ENCODE measurements around the gene SLC43A1. TPM values are rescaled to one million over a fixed set of nuclear protein-coding genes. Genes with fewer than 3 reads are reported as not detected.

The SLC43A1 gene
- 8.5 TPM for polyA plus RNA-seq (2012; ENCODE audit: missing spikeins)

- peak; percentile 62 for DNase-seq (ENCODE audit: insufficient read length)
- no peak for TF ChIP-seq POLR2A (IDR thresholded peaks at IDR 0.05; ENCODE audit: low read depth, low read length)
- TF ChIP-seq POLR2AphosphoS5 (IDR thresholded peaks at IDR 0.05; ENCODE audit: low read depth, low read length): no peak
- no peak for TF ChIP-seq TAF1 (IDR thresholded peaks at IDR 0.05; ENCODE audit: borderline replicate concordance, low read depth, low read length)
- FAIRE-seq: peak; percentile 89
Observed at GRCh38 chr11:57515332-57516060, at the start of gene SLC43A1. SLC43A1 (minus strand) TSS chr11:57515702; CDS start chr11:57514111, 1,591 bp downstream.

DNA sequence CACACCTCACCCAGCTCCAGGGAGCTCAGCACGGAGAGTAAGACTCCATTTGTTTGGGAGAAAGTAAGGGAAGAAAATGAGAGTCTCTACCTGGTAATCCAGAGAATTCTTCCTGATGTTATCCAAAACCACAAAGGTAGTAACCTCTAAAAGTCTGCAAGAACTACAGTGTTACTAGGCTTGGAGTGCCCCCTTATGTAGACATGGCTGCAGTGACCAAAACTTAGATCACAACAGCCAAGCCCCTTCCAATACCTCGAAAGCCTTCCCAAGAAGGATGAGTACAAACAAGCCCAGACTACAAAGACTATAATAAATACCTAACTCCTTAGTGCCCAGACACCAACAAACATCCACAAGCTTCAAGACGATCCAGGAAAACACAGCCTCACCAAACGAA lies 47.1 kb upstream of the SLC43A1 start:
- FAIRE-seq (no peak), DNase-seq (ENCODE audit: insufficient read length) (no peak)
- TF ChIP-seq TAF1 (IDR thresholded peaks at IDR 0.05; ENCODE audit: borderline replicate concordance, low read depth, low read length) (no peak), POLR2A (IDR thresholded peaks at IDR 0.05; ENCODE audit: low read depth, low read length) (no peak), POLR2AphosphoS5 (IDR thresholded peaks at IDR 0.05; ENCODE audit: low read depth, low read length) (no peak)

DNA sequence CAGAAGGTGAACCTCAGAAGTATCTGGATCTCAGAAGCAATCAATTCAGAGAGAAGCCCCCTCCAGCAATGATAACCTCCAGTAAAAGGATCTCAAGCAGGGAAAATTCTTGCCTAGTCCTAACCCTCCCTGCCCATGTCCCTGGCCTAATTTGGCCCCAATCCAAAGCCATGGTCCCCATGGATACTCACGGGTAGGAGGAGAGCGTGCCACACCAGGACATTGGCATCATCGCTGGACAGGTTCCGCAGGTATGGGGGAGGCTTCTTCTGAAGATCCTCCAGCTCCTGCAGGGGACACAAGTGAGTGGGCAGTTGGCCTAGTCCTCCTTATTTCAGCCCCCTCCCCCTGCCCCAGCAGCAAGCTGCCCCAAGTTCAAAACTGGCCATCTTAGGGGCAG lies 44.6 kb upstream of the SLC43A1 start:
- DNase-seq (ENCODE audit: insufficient read length): no peak
- no peak for FAIRE-seq
- TF ChIP-seq POLR2A (IDR thresholded peaks at IDR 0.05; ENCODE audit: low read depth, low read length) (no peak), POLR2AphosphoS5 (IDR thresholded peaks at IDR 0.05; ENCODE audit: low read depth, low read length) (no peak), TAF1 (IDR thresholded peaks at IDR 0.05; ENCODE audit: borderline replicate concordance, low read depth, low read length) (no peak)

- FAIRE-seq: no peak
- DNase-seq (ENCODE audit: insufficient read length): no peak
- TF ChIP-seq POLR2A (IDR thresholded peaks at IDR 0.05; ENCODE audit: low read depth, low read length) (no peak), TAF1 (IDR thresholded peaks at IDR 0.05; ENCODE audit: borderline replicate concordance, low read depth, low read length) (no peak), POLR2AphosphoS5 (IDR thresholded peaks at IDR 0.05; ENCODE audit: low read depth, low read length) (no peak)
Observed at GRCh38 chr11:57556041-57556440, 40.5 kb upstream of the SLC43A1 start.

- FAIRE-seq (no peak), DNase-seq (ENCODE audit: insufficient read length) (no peak)
- no peak for TF ChIP-seq POLR2A (IDR thresholded peaks at IDR 0.05; ENCODE audit: low read depth, low read length)
- no peak for TF ChIP-seq TAF1 (IDR thresholded peaks at IDR 0.05; ENCODE audit: borderline replicate concordance, low read depth, low read length)
Observed at GRCh38 chr11:57555393-57555792, 39.9 kb upstream of the SLC43A1 start.

DNA sequence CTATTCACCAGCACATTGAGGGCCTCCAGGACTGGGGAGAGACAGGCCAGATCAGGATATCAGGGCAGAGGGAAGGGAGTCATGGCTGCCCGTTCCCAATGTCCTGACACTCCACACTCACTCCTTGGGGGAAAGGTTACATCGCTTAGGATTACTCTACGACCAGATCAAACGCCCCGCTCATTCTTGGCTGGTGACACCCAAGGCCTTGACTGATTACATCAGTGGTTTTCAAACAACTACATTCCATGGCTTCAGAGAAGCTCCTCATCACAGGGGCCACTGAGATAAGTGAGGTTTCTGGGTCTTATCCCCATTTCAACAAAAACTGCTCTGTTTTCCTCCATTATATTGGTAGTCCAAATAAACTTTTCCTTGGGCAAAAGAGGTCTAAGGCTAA lies 37.0 kb upstream of the SLC43A1 start:
- FAIRE-seq (no peak), DNase-seq (ENCODE audit: insufficient read length) (no peak)
- TF ChIP-seq POLR2A (IDR thresholded peaks at IDR 0.05; ENCODE audit: low read depth, low read length): no peak
- no peak for TF ChIP-seq POLR2AphosphoS5 (IDR thresholded peaks at IDR 0.05; ENCODE audit: low read depth, low read length)
- TF ChIP-seq TAF1 (IDR thresholded peaks at IDR 0.05; ENCODE audit: borderline replicate concordance, low read depth, low read length): no peak

- DNase-seq (ENCODE audit: insufficient read length) (no peak), FAIRE-seq (no peak)
- no peak for TF ChIP-seq POLR2A (IDR thresholded peaks at IDR 0.05; ENCODE audit: low read depth, low read length)
- no peak for TF ChIP-seq POLR2AphosphoS5 (IDR thresholded peaks at IDR 0.05; ENCODE audit: low read depth, low read length)
- TF ChIP-seq TAF1 (IDR thresholded peaks at IDR 0.05; ENCODE audit: borderline replicate concordance, low read depth, low read length): no peak
Observed at GRCh38 chr11:57551941-57552340, 36.4 kb upstream of the SLC43A1 start.

GRCh38 chr11:57549983-57550382 lies 34.5 kb upstream of the SLC43A1 start:
- no peak for FAIRE-seq
- DNase-seq (ENCODE audit: insufficient read length): no peak
- TF ChIP-seq POLR2AphosphoS5 (IDR thresholded peaks at IDR 0.05; ENCODE audit: low read depth, low read length): no peak
- no peak for TF ChIP-seq TAF1 (IDR thresholded peaks at IDR 0.05; ENCODE audit: borderline replicate concordance, low read depth, low read length)
- no peak for TF ChIP-seq POLR2A (IDR thresholded peaks at IDR 0.05; ENCODE audit: low read depth, low read length)

GRCh38 chr11:57547854-57548377 lies 32.4 kb upstream of the SLC43A1 start:
- TF ChIP-seq TAF1 (IDR thresholded peaks at IDR 0.05; ENCODE audit: borderline replicate concordance, low read depth, low read length) (no peak), POLR2AphosphoS5 (IDR thresholded peaks at IDR 0.05; ENCODE audit: low read depth, low read length) (no peak), POLR2A (IDR thresholded peaks at IDR 0.05; ENCODE audit: low read depth, low read length) (no peak)
- FAIRE-seq: peak; percentile 57
- peak; percentile 43 for DNase-seq (ENCODE audit: insufficient read length)

DNA sequence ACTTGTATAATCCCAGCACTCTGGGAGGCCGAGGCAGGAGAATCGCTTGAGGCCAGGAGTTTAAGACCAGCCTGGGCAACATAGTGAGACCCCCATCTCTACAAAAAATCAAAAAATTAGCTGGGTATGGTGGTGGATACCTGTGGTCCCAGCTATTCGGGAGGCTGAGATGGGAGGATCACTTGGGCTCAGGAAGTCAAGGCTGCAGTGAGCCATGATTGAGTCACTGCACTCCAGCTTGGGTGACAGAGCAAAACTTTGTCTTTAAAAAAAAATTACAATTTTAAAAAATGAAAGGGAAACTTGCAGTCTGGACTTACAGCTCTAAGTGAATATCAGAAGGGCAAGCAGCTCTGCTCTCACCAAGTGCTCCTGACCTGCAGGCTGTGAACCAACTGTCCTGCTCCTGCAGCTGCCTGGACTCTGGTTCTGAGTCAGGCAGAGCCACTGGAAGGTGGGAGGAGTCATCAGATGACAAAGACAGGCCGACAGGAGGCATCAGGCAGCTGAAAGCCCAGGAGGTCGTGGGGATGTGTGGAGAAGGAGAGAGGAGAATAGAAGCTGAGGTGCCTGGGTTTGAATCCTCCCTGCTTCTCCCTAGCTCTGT lies 31.5 kb upstream of the SLC43A1 start:
- DNase-seq (ENCODE audit: insufficient read length): peak; percentile 57
- TF ChIP-seq POLR2A (IDR thresholded peaks at IDR 0.05; ENCODE audit: low read depth, low read length): no peak
- no peak for TF ChIP-seq POLR2AphosphoS5 (IDR thresholded peaks at IDR 0.05; ENCODE audit: low read depth, low read length)
- TF ChIP-seq TAF1 (IDR thresholded peaks at IDR 0.05; ENCODE audit: borderline replicate concordance, low read depth, low read length): no peak
- peak; percentile 95 for FAIRE-seq

DNA sequence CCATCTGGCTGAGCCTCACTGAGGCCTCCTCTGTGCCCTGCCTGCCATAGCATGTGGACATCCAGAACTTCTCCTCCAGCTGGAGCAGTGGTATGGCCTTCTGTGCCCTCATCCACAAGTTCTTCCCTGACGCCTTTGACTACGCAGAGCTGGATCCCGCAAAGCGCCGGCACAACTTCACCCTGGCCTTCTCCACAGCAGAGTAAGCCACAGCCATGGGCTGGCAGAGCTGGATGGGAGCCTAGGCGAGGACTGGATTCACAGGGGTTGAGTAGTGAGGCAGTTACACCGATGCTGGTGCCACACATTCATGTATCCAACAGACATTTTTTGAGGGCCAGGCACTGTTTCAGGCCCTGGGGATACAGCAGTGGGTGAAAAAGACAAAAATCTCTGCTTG lies 30.9 kb upstream of the SLC43A1 start:
- DNase-seq (ENCODE audit: insufficient read length): no peak
- TF ChIP-seq POLR2AphosphoS5 (IDR thresholded peaks at IDR 0.05; ENCODE audit: low read depth, low read length) (no peak), POLR2A (IDR thresholded peaks at IDR 0.05; ENCODE audit: low read depth, low read length) (no peak), TAF1 (IDR thresholded peaks at IDR 0.05; ENCODE audit: borderline replicate concordance, low read depth, low read length) (no peak)
- no peak for FAIRE-seq

GRCh38 chr11:57545883-57546282 lies 30.4 kb upstream of the SLC43A1 start:
- DNase-seq (ENCODE audit: insufficient read length): no peak
- TF ChIP-seq POLR2A (IDR thresholded peaks at IDR 0.05; ENCODE audit: low read depth, low read length) (no peak), POLR2AphosphoS5 (IDR thresholded peaks at IDR 0.05; ENCODE audit: low read depth, low read length) (no peak), TAF1 (IDR thresholded peaks at IDR 0.05; ENCODE audit: borderline replicate concordance, low read depth, low read length) (no peak)
- FAIRE-seq: no peak
